ENCODE results near the gene ARHGAP6.
A peak's percentile ranks its signal among the peaks of the same experiment; 100 is the strongest.

The ARHGAP6 gene

DNA sequence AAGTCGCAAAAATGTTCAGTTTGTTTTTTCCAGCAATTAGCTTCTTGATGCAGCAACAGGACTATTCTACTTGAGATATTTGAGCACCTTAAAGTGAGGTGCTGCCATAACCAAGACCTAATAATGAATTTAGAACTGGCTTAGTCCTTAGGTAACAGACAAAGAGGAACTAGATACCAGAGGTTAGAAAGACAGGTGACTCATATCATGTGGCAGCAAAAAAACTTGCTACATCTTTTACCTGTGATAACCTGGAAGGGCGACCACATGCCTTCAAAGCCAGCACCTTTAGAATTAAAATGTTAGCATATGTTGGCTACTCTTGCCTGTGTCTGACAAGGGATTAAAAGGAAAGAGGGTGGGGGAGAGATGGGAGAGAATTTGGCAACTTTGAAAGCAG is 90.4 kb downstream of the ARHGAP6 start:
- DNase-seq, result no peak

DNA sequence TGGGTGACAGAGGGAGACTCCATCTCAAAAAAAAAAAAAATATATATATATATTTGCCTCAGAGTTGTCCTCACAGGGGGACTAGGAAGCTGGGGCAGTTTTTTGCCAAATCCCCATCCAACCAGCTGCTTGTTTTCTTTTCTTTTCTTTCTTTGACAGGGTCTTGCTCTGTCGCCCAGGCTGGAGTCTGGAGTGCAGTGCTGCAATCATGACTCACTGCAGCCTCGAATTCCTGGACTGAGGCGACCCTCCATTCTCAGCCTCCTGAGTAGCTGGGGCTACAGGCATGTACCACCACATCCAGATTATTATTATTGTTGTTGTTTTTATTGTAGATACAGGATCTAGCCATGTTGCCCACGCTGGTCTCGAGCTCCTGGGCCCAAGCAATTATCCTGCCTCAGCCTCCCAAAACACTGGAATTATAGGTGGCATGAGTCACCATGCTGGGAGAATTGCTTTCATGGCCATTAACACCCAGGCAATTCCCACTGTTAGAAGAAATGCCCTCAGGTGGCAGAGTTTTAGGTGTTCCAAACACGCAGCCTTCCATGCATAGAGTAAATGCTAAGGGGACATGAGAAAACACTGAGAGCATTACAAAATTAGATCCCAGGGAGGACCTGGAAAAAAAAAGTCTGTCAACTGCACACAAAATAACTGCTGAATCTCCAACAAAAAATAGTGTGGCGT is 98.0 kb downstream of the ARHGAP6 start:
- DNase-seq, result no peak

DNA sequence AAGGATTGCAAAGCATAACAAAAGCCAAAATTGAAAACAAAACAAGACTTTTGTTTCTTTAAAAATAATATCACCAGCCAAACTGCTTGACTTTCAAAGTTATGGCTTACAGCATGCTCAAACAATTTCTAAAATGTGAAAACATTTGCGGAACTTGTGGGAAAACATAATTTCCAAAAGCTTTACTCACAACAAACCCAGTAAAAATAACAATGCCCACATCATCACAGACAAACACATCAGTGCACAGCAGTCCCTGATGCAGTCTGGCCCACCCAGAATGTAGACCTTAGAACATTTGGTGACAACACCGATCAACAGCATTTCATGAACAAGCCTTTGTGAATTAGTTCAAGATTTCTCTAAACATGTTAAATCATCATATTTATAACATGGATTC is 98.9 kb downstream of the ARHGAP6 start:
- no peak for DNase-seq

DNA sequence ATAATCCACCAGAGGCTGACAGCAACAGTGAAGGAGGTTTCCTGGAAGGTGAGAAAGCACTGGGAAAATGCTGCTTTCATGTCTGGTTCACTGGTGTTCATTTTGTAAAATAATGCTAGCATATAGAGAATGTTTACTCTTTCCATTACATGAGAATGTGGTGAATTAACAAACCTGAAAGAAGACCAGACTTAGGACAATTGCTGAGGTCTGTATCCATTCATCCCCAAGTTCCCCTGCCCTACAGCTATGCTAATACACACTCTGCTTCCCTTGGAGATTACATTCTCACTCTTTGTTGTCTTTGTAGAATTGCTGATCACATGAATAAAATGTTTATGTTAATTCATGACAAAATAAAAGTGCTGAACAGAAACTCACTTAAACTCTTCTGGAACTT is 99.5 kb downstream of the ARHGAP6 start:
- DNase-seq, result no peak

DNA sequence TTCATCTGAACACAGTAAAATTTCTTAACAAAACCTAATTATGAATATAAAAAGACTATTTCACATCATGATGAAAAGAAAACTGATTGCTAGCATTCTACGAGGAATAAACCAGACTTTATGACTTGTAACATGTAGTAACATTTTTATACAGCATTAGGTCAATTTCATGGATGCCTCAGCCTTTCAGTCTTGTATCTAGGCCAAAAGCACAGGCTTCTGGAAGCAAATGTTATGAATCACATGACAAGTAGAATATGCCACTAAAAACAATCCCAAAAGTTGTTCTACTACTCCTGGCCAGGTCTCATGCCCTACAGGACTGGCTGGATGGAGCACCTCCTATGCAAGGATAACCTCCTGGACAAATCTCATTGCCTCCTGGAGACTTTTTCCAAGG is 101.2 kb downstream of the ARHGAP6 start:
- DNase-seq, result no peak

DNA sequence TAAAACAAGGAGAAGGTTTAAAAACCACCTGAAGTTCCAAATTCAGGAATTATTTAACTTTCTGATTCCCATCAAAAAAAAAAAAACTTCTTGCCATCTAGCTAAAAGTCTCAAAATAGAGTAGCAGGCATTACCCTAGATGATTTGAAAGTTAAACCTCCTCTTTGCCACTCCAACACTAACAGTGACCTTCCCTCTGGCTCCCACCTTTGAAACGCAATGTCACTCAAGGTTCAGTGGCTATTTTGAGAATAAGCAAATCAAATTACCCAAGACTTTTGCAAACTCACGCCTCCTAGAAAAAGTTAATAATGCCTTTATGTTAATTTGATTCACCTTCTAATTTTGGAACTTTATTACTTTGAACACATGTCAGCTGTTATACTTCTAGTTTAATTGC is 103.2 kb downstream of the ARHGAP6 start:
- DNase-seq, result no peak

DNA sequence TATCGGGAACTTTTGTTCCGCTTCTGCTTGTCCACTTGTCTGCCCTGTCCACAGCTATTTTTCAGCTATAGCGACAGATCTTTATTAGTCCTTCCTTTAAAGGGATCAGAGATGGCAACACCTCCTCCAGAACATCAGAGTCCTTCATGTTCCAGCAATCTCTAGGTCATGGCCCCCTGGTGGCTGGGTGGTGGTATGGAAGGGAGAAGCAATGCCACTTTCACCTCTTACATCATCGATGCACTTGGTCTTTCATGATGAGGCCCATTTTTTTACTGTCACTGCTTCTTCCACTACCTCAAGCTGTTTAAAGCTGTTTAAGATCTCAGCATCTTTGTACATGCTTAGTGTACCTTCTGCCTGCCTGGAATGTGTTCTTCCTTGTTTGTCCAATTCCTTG is 106.7 kb downstream of the ARHGAP6 start:
- DNase-seq, result no peak

DNA sequence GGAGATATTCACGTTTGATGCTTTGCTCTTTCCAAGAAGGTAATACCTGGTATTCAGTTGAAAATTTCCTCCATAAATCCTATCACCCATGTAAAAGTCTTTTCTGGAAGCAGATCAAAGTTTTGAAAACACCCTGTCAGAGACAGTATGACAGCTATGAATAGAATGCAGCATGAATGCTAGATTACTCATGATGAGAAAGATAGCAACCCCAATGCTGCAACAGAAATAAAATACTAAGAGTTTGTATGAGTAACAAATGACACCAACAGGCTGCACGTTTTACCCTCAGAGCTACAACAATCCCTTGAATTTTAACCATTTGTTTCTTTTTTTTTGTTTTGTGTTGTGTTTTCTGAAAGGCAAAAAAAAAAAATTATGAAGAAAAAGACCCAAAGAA is 108.6 kb downstream of the ARHGAP6 start:
- DNase-seq, result no peak

DNA sequence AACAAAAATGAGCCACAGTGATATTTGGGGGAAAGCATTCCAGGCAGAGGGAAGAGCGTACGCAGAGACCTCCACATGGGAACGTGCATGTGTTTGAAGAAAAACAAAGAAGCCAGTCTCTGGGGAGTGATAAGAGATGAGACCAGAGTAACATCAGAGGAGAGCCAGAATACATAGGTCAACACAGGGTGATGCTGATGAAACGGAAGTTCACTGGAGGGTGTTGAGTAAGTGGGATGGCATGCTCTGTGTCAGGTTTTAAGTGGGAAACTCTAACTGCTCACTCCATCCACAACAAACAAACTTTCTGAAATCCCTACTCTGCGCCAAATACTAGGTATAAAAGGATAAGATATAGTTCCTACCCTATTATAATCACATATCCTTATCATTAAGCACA is 110.0 kb downstream of the ARHGAP6 start:
- no peak for DNase-seq

DNA sequence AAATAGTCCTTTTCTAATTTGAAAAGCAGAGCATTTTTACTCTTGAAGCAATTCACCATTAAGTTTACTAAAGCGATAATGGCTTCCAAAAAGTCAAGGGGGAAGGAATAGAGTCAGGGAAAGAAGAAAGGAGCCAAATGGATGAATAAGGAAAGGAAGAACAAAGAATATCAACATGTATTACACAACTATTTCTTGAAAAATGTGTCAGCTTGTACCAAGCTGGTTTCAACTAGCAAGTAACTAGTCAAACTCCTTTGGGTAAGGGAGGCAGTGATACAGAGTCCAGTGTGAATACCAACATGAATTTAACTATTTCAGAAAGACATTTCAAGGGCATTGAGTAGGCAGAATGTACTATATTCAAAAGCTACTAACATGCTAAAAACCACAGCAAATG is 112.1 kb downstream of the ARHGAP6 start:
- no peak for DNase-seq

DNA sequence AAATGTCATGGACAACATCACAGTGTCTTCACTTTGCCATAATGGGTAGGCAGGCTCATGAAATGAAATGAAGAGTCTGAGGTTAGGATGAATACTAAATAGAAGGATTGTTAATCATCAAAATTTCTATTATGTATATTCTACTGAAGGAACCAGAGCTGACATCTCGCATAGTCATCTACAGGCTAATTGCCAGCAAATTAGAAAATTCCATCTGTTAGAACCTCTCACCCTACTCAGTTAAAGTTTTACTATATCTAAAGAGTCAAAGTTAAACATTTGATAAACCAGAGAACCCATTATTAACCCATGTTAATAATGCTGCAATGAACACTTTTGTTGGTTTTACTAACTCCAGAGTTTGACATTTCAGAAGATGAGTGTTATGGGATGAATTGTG is 114.6 kb downstream of the ARHGAP6 start:
- DNase-seq, result no peak

DNA sequence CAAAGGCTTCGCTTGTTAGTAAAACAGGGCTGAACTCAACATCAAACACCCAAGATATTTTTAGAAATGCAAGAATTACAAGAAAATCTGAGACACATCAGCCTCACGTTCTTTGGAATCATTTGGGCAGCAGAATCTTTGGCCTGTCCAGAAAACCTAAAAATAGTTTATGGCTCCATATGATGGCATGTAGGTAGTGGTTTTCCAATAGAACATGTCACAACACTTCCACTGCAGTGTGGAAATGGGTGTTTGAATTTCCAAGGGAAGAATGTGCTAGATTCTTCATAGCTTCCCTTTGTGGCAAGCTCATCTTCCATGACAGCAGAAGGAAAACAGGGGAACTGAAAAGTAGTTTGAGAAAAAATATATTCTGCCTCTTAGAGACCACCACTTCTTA is 118.8 kb downstream of the ARHGAP6 start:
- no peak for DNase-seq

DNA sequence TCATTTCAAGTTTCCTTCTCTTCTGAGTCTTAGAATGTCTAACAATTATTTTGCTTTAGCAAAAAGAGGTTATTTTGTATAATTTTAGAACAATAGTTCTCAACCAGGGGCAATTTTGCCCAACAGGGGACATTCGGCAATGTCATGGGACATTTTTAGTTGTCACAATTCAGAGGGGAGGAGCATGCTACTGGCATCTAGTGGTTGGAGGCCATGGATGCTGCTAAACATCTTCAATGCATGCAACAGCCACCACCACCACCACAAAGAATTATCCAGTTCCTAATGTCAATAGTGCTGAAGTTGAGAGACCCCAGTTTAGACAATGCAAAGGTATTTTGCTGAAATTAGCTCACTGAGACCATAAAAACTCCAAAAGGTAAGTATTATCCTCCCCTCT is 122.5 kb downstream of the ARHGAP6 start:
- DNase-seq, result no peak

DNA sequence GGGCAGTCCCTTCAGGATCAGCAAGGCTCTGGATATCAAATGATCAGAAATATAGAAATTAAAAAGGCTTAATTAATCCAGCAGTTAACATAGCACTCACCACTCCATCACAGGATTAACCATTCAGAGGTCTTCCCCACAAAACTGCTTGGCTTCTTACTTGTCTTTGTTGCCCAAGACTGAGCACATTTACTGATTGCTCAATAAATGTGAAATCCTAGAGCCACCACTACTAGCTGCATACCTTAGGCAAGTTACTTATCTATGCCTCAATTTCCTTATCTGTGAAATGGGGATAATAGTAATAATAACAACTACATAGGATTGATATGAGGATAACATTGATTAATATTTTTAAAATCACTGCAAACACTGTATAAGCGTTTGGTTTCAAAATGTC is 124.2 kb downstream of the ARHGAP6 start:
- DNase-seq, result no peak

DNA sequence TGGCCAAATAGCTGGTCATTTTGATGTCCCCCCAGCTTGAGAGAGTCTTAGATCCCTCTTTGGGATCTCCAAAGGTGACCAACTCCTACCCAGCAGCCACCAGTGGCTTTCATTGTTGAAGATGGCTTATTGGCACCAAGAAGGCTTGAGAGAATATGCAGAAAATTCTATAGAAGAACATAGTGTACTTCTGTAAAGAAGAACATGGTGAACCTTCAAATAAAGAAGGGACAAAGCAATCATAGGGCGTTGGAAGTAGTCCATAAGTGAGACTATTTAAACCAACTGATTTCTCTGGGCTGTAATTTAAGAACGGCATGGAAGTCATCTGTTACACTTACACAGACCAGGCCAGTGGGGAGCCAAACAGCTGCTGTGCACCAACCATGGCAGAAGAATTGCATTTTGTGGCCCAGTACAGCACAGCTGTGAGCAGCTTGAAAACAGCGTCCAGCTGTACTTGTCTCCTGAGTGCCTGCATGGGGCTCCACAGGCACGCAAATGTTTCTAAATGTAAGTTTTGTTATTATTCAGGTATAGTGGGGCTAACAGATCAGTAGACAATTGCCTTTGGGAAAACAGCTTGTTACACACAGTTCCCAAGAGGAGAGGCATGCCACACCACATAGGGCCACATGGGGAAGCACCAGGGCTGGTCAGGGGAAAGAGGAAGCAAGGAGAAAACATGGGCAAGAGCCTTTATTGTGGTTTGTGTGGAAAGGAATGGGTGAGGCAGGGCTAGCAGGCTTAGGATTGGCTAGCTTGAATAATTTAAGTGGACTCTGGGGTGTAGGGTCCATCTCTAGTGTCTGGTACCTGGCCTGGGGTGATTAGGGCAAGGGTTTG is 125.0 kb downstream of the ARHGAP6 start:
- DNase-seq, result no peak

DNA sequence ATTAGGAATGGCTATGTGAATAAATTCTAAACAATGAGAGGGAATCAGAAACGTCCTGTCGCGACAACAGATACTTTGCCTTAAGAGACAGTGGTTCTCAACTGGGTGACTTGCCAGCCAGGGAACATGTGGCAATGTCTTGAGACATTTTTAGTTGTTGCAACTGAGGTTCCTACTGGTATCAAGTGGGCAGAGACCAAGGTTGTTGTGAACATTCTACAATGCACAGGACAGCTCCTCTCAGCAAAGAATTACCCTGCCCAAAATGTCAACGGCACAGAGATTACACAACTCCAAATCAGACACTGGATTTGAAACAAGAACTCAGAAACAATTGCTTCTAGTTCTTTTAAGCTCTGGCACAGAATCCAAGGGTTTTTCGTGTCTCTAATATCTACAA is 128.6 kb downstream of the ARHGAP6 start:
- no peak for DNase-seq

DNA sequence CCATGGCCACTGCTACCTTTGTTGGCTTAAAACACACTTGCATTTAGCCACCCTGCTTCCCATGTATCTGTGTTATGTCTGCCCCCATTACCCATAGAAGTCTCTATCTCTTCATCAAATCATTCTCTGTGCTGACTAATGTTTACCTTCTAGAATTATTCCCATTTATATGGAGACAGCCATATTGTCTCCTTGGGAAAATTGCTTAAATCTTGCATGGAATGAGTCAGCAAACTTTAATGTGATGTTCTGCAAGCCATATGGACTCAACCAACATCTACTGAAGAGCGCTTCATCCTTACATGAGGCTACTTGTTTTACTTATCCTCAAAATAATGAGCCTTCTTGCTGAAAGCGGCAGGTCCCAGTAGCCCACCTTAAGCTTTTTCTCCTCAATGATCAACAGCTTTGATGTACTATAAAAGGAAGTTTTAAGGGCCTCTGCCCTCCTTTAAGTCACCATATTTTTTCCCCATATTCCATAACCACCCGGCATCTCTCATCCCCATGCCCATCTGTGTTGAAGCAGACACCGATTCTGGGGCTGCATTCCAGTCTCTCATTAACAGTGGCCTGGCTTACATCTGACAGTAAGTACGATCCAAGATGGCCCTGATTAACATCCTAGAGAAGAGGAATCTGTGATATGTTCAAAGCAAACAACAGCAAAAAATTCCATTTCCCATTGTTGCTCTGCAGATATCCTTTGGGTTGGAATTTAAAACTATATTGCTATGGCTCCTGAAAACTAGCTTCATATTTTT is 130.4 kb downstream of the ARHGAP6 start:
- DNase-seq, result no peak

DNA sequence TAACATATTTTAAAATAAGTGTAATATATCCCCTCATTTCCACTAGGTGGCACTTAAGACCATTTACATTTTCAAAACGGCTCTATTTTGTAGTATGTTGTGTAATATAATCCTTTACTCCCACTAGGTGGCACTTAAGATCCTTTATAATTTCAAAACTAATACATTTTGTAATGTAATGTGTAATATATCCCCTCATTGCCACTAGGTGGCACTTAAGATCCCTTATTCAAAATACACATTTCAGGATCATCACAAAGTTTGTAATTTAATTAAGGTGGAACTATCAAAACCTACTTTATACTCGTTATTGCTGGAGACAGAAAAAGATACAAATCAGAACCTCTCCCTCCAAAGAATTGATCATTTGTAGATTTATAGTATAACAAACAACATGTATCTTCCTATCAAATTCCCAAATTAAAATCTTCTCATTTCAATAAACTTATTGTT is 132.5 kb downstream of the ARHGAP6 start:
- DNase-seq, result peak; percentile 30

DNA sequence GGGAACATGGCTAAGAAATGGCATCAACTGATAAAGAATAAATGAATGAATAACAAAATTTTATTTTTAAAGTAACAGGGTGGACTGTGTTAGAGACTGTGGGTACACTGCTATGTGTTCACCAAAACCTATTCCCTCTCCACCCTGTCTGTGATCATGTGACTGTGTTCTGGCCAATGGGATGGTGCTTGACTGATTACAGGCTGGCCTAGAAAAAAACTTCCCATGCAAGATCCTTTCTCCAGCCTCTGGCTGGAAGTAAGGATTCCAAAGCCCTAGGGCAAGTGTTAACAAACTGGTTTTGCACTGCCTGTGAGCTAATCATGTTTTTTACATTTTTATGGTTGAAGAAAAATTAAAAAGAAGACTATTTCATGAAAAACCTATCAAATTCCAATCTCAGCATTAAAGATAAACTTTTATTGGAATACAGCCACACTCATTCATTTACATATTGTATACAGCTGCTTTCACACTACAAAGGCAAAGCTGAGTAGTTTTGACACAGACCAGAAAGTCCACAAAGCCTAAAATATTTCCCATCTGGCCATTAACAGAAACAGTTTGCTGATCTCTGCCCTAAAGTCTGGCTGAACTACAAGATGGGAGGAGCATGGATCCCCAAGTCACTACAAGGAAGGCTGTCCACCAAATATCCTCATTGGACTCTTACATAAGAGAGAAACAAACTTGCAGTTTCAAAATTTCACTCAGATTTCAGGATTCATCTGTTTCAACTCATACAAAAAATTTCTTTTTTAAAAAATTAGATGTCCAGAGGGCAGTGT is 133.2 kb downstream of the ARHGAP6 start:
- no peak for DNase-seq

DNA sequence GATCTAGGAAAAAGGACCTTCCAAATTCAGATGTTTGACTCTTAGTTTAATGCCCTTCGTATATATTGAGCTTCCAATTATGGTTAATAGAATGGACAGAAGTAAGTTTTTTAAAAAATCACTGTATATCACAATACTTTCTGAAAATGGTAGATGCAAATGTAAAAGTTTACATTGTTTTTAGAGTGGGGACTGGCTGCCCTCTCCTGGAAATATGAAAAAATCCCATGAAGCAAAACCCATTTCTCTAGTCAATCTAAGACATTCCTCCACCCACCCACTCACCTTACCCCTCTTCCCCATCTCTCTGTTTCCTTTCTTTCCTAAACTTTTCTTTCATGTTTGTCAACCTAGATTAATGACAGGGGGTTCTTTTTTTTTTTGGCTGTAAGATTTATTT is 134.5 kb downstream of the ARHGAP6 start:
- DNase-seq, result no peak

DNA sequence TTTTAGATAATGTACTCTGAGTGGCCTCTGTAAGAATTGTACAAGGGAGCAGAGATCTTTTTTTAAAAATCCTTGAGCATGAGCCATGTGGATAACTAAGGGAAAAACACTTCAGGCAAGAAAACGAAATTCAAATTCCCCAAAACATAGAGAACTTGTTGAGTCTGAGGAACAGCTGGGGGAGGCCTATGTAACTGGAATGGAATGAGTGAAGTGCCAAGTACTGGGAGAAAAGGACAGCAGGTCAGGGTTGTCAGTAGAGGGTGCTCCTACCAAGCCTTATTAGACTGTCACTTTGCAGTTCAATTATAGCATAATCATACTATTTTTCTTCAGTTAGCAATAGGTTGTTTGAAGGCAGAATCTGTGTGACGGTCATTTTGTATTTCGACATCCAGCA is 135.1 kb downstream of the ARHGAP6 start:
- no peak for DNase-seq

DNA sequence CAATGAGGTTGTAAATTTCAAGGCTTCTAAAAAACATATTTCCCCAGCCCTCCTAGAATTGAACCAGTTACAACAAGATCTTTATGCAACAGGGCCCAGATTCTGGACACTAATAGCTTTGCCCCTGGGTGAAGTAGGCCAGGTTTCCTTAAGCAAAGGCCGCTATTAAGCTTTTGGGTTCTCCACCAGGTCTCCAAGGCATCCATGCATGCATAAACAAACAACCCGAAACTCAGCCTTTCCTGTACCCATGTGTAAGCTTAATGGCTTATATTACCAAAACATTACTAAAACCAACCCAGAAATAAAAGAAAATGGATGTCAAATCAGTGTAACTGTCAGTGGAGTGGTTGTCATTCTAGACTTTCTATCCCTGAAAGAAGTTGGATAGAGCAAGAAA is 137.1 kb downstream of the ARHGAP6 start:
- no peak for DNase-seq

DNA sequence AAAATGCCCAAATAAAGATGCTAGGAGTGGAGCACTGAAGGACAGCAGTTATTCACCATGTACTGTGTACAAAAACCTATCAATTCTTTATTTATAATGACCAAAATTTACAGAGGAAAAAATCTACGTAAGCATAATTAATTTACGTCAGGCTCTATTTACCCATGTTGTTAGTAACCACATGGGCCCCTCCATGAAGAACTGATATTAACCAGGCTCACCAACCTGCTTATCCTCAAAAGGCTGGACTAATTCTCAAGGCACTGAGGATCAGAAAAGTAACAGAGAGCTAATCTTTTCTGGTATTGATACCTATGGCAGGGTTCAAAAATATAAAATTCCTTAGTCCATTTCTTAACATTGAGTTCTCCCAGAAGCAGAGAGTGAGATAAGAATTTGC is 140.0 kb downstream of the ARHGAP6 start:
- no peak for DNase-seq

All from NCI-H2107 (cell line).